ENCODE data around the gene LYSMD1.

LYSMD1 gene

GRCh38 chr1:151175863-151176262 is 10.2 kb upstream of the LYSMD1 start, which contains the start of gene TMOD4:
Gene TMOD4 (minus strand): TSS chr1:151175981. CDS start chr1:151174875, 1,106 bp downstream.
- FAIRE-seq (no peak), DNase-seq (ENCODE audit: low spot score) (peak; percentile 36)

- DNase-seq (ENCODE audit: low spot score) (no peak), FAIRE-seq (no peak)
Observed at GRCh38 chr1:151175041-151175741, 9.5 kb upstream of the LYSMD1 start.

DNA sequence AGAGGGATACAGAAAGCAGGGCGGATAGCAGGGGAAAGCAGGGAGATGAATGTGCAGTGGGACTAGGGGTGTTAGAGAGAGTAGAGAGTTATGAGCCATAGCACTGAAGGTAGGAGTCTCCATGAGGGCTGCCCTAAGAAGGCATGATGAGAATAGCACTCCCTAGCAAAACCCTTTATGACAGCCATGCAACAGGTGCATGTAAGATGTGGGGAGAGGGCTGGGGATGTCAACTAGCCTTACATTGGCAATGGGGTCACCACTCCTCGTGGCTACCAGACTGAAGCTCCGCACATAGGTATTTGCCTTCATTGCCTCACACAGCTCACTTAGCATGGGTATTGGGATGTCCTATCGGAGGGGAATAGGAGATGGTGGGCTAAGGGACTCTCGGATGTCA is 5.5 kb upstream of the LYSMD1 start:
- FAIRE-seq (no peak), DNase-seq (ENCODE audit: low spot score) (no peak)

DNA sequence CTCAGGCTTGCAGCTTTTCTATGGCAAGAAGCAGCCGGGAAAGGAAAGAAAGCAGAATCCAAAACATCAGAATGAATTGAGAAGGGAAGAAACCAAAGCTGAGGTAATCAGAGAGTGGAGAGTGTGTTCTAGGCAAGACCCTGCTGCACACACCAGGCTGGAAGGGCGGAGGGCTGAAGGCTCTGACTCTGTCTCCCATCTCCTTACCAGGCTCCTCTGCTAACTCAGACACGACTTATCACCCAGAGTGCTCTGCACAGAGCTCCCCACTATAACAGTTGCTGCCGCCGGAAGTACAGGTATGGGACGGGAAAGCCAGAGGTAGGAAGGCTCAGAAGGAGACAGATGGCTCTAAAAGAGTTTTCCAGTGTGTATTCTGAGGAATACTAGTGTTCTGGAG is 1.4 kb upstream of the LYSMD1 start:
- no peak for FAIRE-seq
- no peak for DNase-seq (ENCODE audit: low spot score)

- DNase-seq (ENCODE audit: low spot score) (peak; percentile 29), FAIRE-seq (no peak)
Observed at GRCh38 chr1:151166505-151166956, 829 bp upstream of the LYSMD1 start.

GRCh38 chr1:151165281-151165737 is 393 bp downstream of the LYSMD1 start:
- FAIRE-seq (no peak), DNase-seq (ENCODE audit: low spot score) (peak; percentile 38)

GRCh38 chr1:151164732-151165280 is 896 bp downstream of the LYSMD1 start:
- FAIRE-seq: no peak
- DNase-seq (ENCODE audit: low spot score): no peak

DNA sequence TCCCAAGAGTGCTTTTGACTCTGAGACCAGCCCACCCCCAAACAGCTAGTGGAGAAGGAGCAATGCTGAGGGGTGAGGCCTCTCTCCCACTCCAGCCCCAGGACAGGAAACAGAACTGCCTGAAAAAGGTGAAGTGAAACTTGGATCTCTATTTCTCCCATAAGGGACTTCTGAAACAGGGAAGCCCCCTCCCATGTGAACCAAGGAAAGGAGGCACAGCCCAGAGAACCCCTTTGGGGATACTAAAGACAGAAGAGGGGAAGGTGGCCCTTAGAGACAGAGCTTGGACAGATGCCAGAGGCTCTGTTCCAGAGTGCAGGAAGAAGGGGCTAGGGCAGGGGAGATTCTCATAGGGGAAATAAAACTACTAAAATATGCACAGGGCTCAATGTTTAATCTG is 6.3 kb downstream of the LYSMD1 start:
- DNase-seq (ENCODE audit: low spot score) (no peak), FAIRE-seq (no peak)

DNA sequence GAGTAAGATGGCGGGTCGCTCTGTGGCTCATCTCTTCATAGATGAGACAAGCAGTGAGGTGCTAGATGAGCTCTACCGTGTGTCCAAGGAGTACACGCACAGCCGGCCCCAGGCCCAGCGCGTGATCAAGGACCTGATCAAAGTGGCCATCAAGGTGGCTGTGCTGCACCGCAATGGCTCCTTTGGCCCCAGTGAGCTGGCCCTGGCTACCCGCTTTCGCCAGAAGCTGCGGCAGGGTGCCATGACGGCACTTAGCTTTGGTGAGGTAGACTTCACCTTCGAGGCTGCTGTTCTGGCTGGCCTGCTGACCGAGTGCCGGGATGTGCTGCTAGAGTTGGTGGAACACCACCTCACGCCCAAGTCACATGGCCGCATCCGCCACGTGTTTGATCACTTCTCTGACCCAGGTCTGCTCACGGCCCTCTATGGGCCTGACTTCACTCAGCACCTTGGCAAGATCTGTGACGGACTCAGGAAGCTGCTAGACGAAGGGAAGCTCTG is 6.9 kb downstream of the LYSMD1 start:
- no peak for FAIRE-seq
- DNase-seq (ENCODE audit: low spot score): no peak

DNA sequence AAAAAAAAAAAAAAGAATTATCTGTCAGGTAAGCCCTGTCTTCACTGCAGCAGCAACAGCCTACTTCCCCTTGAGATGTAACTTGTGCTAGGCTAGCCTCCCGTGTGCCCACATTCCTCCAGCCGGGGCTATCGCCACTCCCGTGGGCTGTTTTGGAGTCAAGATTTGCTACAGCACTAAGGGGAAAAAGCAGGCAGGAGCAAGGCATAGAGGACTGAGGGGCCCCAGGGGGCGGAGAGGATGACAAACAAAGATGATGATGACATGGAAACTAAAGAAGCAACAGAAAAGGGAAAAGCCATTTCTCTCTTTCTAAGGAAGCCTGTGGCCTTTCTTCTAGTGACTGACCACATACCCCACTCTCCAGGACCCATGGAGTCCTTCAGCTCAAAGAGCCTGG is 7.4 kb downstream of the LYSMD1 start:
- no peak for DNase-seq (ENCODE audit: low spot score)
- FAIRE-seq: no peak

DNA sequence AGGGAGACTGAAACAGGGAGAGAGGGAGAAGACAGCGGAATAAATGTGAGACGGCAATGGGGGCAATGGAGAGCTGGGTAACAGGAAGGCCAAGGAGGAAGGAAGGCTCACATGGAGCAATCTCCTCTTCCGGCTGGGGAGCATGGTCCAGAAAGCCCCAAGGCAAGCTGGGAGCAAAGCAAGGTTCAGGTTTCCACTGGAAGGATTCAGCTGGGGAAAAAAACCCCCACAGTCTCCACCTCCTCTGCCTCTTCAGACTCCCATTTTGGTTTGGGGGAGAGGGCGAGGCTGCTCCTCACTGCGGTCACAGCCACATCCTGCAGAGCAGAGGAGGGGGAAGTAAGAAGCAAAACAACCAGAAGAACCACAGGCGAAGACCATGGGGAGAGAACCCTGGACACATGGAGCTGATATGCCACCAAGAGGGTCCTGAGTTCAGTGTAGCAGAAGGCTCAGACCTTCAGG is 8.6 kb downstream of the LYSMD1 start:
- FAIRE-seq (no peak), DNase-seq (ENCODE audit: low spot score) (no peak)

- FAIRE-seq (no peak), DNase-seq (ENCODE audit: low spot score) (no peak)
Observed at GRCh38 chr1:151156515-151156819, 9.2 kb downstream of the LYSMD1 start, which contains the start of gene TNFAIP8L2. Gene TNFAIP8L2 (plus strand): TSS chr1:151156649. CDS start chr1:151158698, 2,049 bp downstream.

- no peak for FAIRE-seq
Observed at GRCh38 chr1:151147665-151148064, 18.0 kb downstream of the LYSMD1 start.

DNA sequence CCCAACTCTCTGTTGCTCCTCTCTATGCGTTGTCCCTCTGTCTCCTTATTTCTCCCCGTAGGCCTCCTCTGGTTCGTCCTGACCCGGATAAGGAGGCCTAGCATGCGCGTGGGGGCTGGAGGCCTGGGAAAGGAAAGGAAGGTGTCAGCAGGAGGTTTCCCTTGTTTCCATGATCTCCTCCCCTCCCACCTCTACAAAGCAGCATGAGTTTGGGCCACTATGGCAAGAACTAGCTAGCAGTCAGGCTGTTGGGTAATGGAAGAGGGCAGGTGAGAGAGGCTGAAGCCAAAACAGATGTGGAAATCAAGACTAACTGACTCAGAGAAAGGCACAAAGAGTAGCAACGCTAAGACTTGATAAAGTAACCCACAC is 18.6 kb downstream of the LYSMD1 start:
- DNase-seq (ENCODE audit: low spot score): no peak
- no peak for FAIRE-seq

More at GRCh38 chr1:151147665-151148064, 18.0 kb downstream of the LYSMD1 start:
- DNase-seq (ENCODE audit: low spot score): no peak

GRCh38 chr1:151146412-151147131 is 19.1 kb downstream of the LYSMD1 start, which contains the start of gene SEMA6C:
Gene SEMA6C (minus strand): TSS chr1:151146631. CDS start chr1:151142621, 4,010 bp downstream.
- DNase-seq (ENCODE audit: low spot score): peak; percentile 97
- peak; percentile 90 for FAIRE-seq

- DNase-seq (ENCODE audit: low spot score): no peak
- FAIRE-seq: no peak
Observed at GRCh38 chr1:151146072-151146411, 19.7 kb downstream of the LYSMD1 start.

GRCh38 chr1:151145304-151146071 is 20.2 kb downstream of the LYSMD1 start:
- FAIRE-seq (no peak), DNase-seq (ENCODE audit: low spot score) (no peak)

GRCh38 chr1:151144474-151145303 is 21.0 kb downstream of the LYSMD1 start:
- DNase-seq (ENCODE audit: low spot score): no peak

DNA sequence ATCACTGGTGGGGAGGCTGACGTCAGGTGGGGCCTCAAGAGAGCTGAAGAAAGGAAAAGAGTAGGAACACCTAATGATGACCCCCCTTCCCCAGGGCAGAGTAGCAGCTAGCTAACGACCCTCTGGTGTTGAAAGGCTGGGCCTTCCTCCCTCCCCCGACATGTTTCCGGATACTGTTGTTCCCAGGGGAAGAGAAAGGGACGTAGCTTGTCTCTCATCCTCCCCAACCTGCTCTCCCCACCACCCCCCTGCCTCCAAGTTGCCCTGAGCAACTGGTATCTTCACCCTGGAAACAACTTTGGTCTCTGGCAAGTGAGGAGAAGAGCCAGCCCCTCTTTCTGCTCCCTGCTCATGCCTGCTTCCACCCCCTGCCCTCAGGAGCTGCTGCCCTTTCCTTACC is 21.7 kb downstream of the LYSMD1 start:
- FAIRE-seq (no peak), DNase-seq (ENCODE audit: low spot score) (no peak)

More at GRCh38 chr1:151144474-151145303, 21.0 kb downstream of the LYSMD1 start:
- no peak for FAIRE-seq

- DNase-seq (ENCODE audit: low spot score): no peak
- FAIRE-seq: no peak
Observed at GRCh38 chr1:151143057-151143435, 22.7 kb downstream of the LYSMD1 start.

All from urothelium cell line (cell line).